Osteoblast (primary cell): ENCODE results near the gene AARSD1. TPM values are rescaled to one million over a fixed set of nuclear protein-coding genes. Genes with fewer than 3 reads are reported as not detected.
"Not testable (repeated sequence)": the region's sequence is repeated elsewhere in the genome, so short reads cannot be mapped to it uniquely, and the experiment has no call there.

Experiments used
- DNase-seq: peaks from one replicate; pipeline ENCODE4 v3.0.0; 2011; ENCODE audit warnings: low spot score, mixed read lengths; ENCODE audit not compliant: insufficient read length; ENCODE audit errors: missing footprints
- H2AFZ ChIP-seq: 2 replicates; pipeline ENCODE4 v1.6.0; 2011; ENCODE audit warnings: mild to moderate bottlenecking, low read length
- H3K27ac ChIP-seq: 2 replicates; pipeline ENCODE4 v1.5.1; 2011; ENCODE audit warnings: mild to moderate bottlenecking, low read depth, low read length, moderate library complexity
- H3K27me3 ChIP-seq: 2 replicates; pipeline ENCODE4 v1.6.0; 2012; ENCODE audit warnings: mild to moderate bottlenecking, control low read depth, inconsistent platforms, low read length, moderate library complexity; ENCODE audit not compliant: insufficient read depth
- H3K36me3 ChIP-seq: 2 replicates; pipeline ENCODE4 v1.5.1; 2011; ENCODE audit warnings: mild to moderate bottlenecking, low read length, control low read depth, moderate library complexity; ENCODE audit not compliant: insufficient read depth
- H3K4me1 ChIP-seq: 2 replicates; pipeline ENCODE4 v1.5.1; 2011; ENCODE audit warnings: mild to moderate bottlenecking, low read length, control low read depth, moderate library complexity; ENCODE audit not compliant: insufficient read depth
- H3K4me2 ChIP-seq: 2 replicates; pipeline ENCODE4 v1.6.0; 2011; ENCODE audit warnings: mild to moderate bottlenecking, low read length; ENCODE audit not compliant: insufficient read depth
- H3K4me3 ChIP-seq: fragments of 200-600 bp; sonication (generic); 3 replicates; pipeline ENCODE4 v1.5.1; 2012; ENCODE audit warnings: mild to moderate bottlenecking, low read length, inconsistent platforms; ENCODE audit not compliant: insufficient read depth
- H3K79me2 ChIP-seq: 2 replicates; pipeline ENCODE4 v1.6.0; 2012; ENCODE audit warnings: mild to moderate bottlenecking, low read length, control low read depth, inconsistent platforms; ENCODE audit not compliant: insufficient read depth
- H3K9me3 ChIP-seq: 2 replicates; pipeline ENCODE4 v1.5.1; 2011; ENCODE audit warnings: low read depth, low read length, control low read depth
- H4K20me1 ChIP-seq: 2 replicates; pipeline ENCODE4 v1.6.0; 2012; ENCODE audit warnings: mild to moderate bottlenecking, low read length, control low read depth; ENCODE audit not compliant: insufficient read depth
- CTCF ChIP-seq: IDR thresholded peaks from 2 replicates; pipeline ENCODE4 v1.5.1; 2011; ENCODE audit warnings: mild to moderate bottlenecking, low read depth, low read length, moderate library complexity; ENCODE audit errors: extremely low read depth
- total RNA-seq: library from RNA; depleted of rRNA; stranded (reverse); fragments of >200 nt; gene quantifications from 2 replicates; pipeline ENCODE4 v1.2.3, GENCODE V29; 2012

The AARSD1 gene
- total RNA-seq, 1 donor, result 14.1 TPM

GRCh38 chr17:42979511-42980273, 15.4 kb upstream of the AARSD1 start, which contains the start of gene PTGES3L:
Gene PTGES3L, minus strand, starts transcription at chr17:42980080. Its CDS starts 27 bp downstream, at chr17:42980053.
- Histone ChIP-seq H3K79me2 (peaks cover 44% of the 10 kb centered on the region), H3K4me1 (peaks cover 17% of the 10 kb centered on the region), H2AFZ (peak within 1 kb of the TSS; percentile 88), H3K27ac (peak within 1 kb of the TSS; percentile 76), H3K27me3 (no peaks in the 10 kb centered on the region), H3K4me2 (peak within 1 kb of the TSS; percentile 100), H3K4me3 (peak within 1 kb of the TSS; percentile 99), H4K20me1 (peaks cover 6% of the 10 kb centered on the region), H3K36me3 (no peaks in the 10 kb centered on the region), H3K9me3 (no peaks in the 10 kb centered on the region)
- TF ChIP-seq CTCF, result no peak
- peak; percentile 94 for DNase-seq

GRCh38 chr17:42975701-42976100, 11.4 kb upstream of the AARSD1 start:
- not testable (repeated sequence) for H4K20me1 ChIP-seq, H3K4me3 ChIP-seq, H3K27ac ChIP-seq, H2AFZ ChIP-seq, H3K36me3 ChIP-seq, H3K4me2 ChIP-seq, H3K4me1 ChIP-seq, H3K9me3 ChIP-seq, DNase-seq, H3K27me3 ChIP-seq, H3K79me2 ChIP-seq

GRCh38 chr17:42975265-42975664, 11.0 kb upstream of the AARSD1 start:
- peak; percentile 47 for DNase-seq
- Histone ChIP-seq H2AFZ (no peak overlapping the region), H3K4me1 (peaks cover 7% of the 10 kb centered on the region), H3K27ac (no peak overlapping the region), H3K36me3 (no peaks in the 10 kb centered on the region), H3K9me3 (no peaks in the 10 kb centered on the region), H3K27me3 (no peaks in the 10 kb centered on the region), H4K20me1 (no peaks in the 10 kb centered on the region), H3K79me2 (peaks cover 5% of the 10 kb centered on the region), H3K4me2 (no peak overlapping the region), H3K4me3 (no peak overlapping the region)
- no peak for TF ChIP-seq CTCF

- H4K20me1 ChIP-seq, H3K9me3 ChIP-seq, H3K4me1 ChIP-seq, H3K27ac ChIP-seq, H3K27me3 ChIP-seq, H3K4me2 ChIP-seq, H2AFZ ChIP-seq, DNase-seq, H3K4me3 ChIP-seq, H3K36me3 ChIP-seq, H3K79me2 ChIP-seq: not testable (repeated sequence)
These were observed 9.1 kb upstream of the AARSD1 start for GRCh38 chr17:42973323-42973722.

GRCh38 chr17:42971589-42971988, 7.3 kb upstream of the AARSD1 start:
- Histone ChIP-seq H4K20me1 (no peaks in the 10 kb centered on the region), H3K9me3 (no peaks in the 10 kb centered on the region), H3K4me3 (no peak overlapping the region), H3K4me1 (no peaks in the 10 kb centered on the region), H3K27me3 (no peaks in the 10 kb centered on the region), H3K36me3 (no peaks in the 10 kb centered on the region), H3K27ac (no peak overlapping the region), H3K79me2 (no peaks in the 10 kb centered on the region), H2AFZ (no peak overlapping the region), H3K4me2 (no peak overlapping the region)
- no peak for DNase-seq
- no peak for TF ChIP-seq CTCF
